ENCODE results near the gene OR6B1. TPM values are rescaled to one million over a fixed set of nuclear protein-coding genes. Genes with fewer than 3 reads are reported as not detected.

The OR6B1 gene
- total RNA-seq, 4 donors from 2014 or later: not detected

GRCh38 chr7:143958781-143959180, 41.3 kb upstream of the OR6B1 start:
- intact Hi-C loops (cut with DNase I; ENCODE audit: low total_unique reads): no loop called here
- in situ Hi-C loops (cut with MboI; ENCODE audit: low pct_ligation_motif_present in 1 of 4, low pct_unique_long_range_greater_than_20kb in 1 of 4, low sequenced_read_pairs in 3 of 4): no loop called here
- Histone ChIP-seq H3K4me3 (no peak overlapping the region), H3K4me1 (no peaks in the 10 kb centered on the region), H3K27ac (no peak overlapping the region), H3K36me3 (no peaks in the 10 kb centered on the region), H3K27me3 (no peaks in the 10 kb centered on the region), H3K9me3 (no peaks in the 10 kb centered on the region)
- DNase-seq: no peak
- TF ChIP-seq CTCF (IDR thresholded peaks at IDR 0.05) (no peak), POLR2AphosphoS5 (IDR thresholded peaks at IDR 0.05) (no peak), EP300 (IDR thresholded peaks at IDR 0.05; ENCODE audit: low read depth) (no peak), POLR2A (IDR thresholded peaks at IDR 0.05) (no peak)
- WGBS, 2 donors (ENCODE audit: low coverage in 1 of 2): 37 to 62% methylated on average over 3 of the region's 3 CpGs

- no peak overlapping the region for H3K27ac ChIP-seq
- in situ Hi-C loops (cut with MboI; ENCODE audit: low pct_ligation_motif_present in 1 of 4, low pct_unique_long_range_greater_than_20kb in 1 of 4, low sequenced_read_pairs in 3 of 4): no loop called here
- WGBS, 2 donors (ENCODE audit: low coverage in 1 of 2): 45 to 52% methylated on average over 4 to 5 of the region's 5 CpGs
Measured at GRCh38 chr7:143960813-143961610, 39.1 kb upstream of the OR6B1 start.

DNA sequence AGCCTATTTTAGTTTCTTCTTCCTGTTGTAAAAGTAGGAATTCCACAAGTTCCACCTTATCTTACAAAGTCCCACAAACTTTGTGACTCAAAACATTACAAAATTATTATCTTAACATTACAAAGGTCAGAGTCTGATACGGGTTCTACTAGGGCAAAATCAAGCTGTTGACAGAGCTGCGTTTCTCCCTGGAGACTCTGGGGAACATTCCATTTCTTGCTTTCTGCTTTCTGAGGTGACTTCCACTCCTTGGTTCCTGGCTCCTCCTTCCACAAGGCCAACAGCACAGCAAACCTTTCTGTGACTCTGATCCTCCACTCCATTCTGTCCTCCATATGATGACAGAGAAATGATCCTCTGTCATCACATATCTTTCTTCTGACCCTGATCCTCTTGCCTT, 34.8 kb upstream of the OR6B1 start:
- 39 to 58% methylated on average over 2 of the region's 2 CpGs for WGBS, 2 donors (ENCODE audit: low coverage in 1 of 2)
- Histone ChIP-seq H3K9me3 (no peaks in the 10 kb centered on the region), H3K27ac (no peak overlapping the region), H3K27me3 (no peaks in the 10 kb centered on the region), H3K36me3 (no peaks in the 10 kb centered on the region), H3K4me3 (no peak overlapping the region), H3K4me1 (no peaks in the 10 kb centered on the region)
- DNase-seq: no peak
- intact Hi-C loops (cut with DNase I; ENCODE audit: low total_unique reads) (no loop called here), in situ Hi-C loops (cut with MboI; ENCODE audit: low pct_ligation_motif_present in 1 of 4, low pct_unique_long_range_greater_than_20kb in 1 of 4, low sequenced_read_pairs in 3 of 4) (no loop called here)
- TF ChIP-seq POLR2A (IDR thresholded peaks at IDR 0.05) (no peak), POLR2AphosphoS5 (IDR thresholded peaks at IDR 0.05) (no peak), CTCF (IDR thresholded peaks at IDR 0.05) (no peak), EP300 (IDR thresholded peaks at IDR 0.05; ENCODE audit: low read depth) (no peak)

More at GRCh38 chr7:143960813-143961610, 39.1 kb upstream of the OR6B1 start:
- Histone ChIP-seq H3K27me3 (no peaks in the 10 kb centered on the region), H3K4me3 (no peak overlapping the region), H3K36me3 (no peaks in the 10 kb centered on the region), H3K9me3 (no peaks in the 10 kb centered on the region), H3K4me1 (no peaks in the 10 kb centered on the region)
- TF ChIP-seq POLR2A (IDR thresholded peaks at IDR 0.05): no peak
- TF ChIP-seq EP300 (IDR thresholded peaks at IDR 0.05; ENCODE audit: low read depth): no peak
- no peak for TF ChIP-seq POLR2AphosphoS5 (IDR thresholded peaks at IDR 0.05)
- no peak for TF ChIP-seq CTCF (IDR thresholded peaks at IDR 0.05)
- peak; percentile 26 for DNase-seq
- intact Hi-C loops (cut with DNase I; ENCODE audit: low total_unique reads): no loop called here

GRCh38 chr7:143967398-143967797, 32.7 kb upstream of the OR6B1 start:
- H3K27ac ChIP-seq: no peak overlapping the region
- no peak for DNase-seq
- in situ Hi-C loops (cut with MboI; ENCODE audit: low pct_ligation_motif_present in 1 of 4, low pct_unique_long_range_greater_than_20kb in 1 of 4, low sequenced_read_pairs in 3 of 4): no loop called here

More at GRCh38 chr7:143967398-143967797, 32.7 kb upstream of the OR6B1 start:
- intact Hi-C loops (cut with DNase I; ENCODE audit: low total_unique reads): no loop called here
- Histone ChIP-seq H3K27me3 (no peaks in the 10 kb centered on the region), H3K9me3 (no peaks in the 10 kb centered on the region), H3K36me3 (no peaks in the 10 kb centered on the region), H3K4me1 (no peaks in the 10 kb centered on the region), H3K4me3 (no peak overlapping the region)
- no peak for TF ChIP-seq CTCF (IDR thresholded peaks at IDR 0.05)
- no peak for TF ChIP-seq EP300 (IDR thresholded peaks at IDR 0.05; ENCODE audit: low read depth)
- TF ChIP-seq POLR2A (IDR thresholded peaks at IDR 0.05): no peak
- TF ChIP-seq POLR2AphosphoS5 (IDR thresholded peaks at IDR 0.05): no peak
- 48 to 50% methylated on average over 4 of the region's 4 CpGs for WGBS, 2 donors (ENCODE audit: low coverage in 1 of 2)
